Thoracic aorta (tissue), 2 donors: ENCODE measurements around the gene MED12L. TPM values are rescaled to one million over a fixed set of nuclear protein-coding genes. Genes with fewer than 3 reads are reported as not detected.

Source experiments
- ATAC-seq: fragments of 150-250 bp; one replicate; pipeline ENCODE4 v1.8.0; 2017; ENCODE audit warnings: low read depth; ENCODE audit not compliant: insufficient number of reproducible peaks, low FRiP score
- DNase-seq: peaks from one replicate; pipeline ENCODE4 v3.0.0-alpha.2; 2020; ENCODE audit warnings: low spot score
- H3K27ac ChIP-seq, 2 donors: fragments of 200-600 bp; sonication (generic); 1 replicate in 1 of 2; 2 replicates in 1 of 2; pipeline ENCODE4 v1.5.1; 2016; ENCODE audit warnings: mild to moderate bottlenecking in 2 of 2, moderate library complexity in 2 of 2
- H3K27me3 ChIP-seq: fragments of 200-600 bp; sonication (generic); replicated peaks from 2 replicates; pipeline ENCODE4 v1.6.0; 2016; ENCODE audit warnings: mild to moderate bottlenecking; ENCODE audit not compliant: insufficient read depth
- H3K36me3 ChIP-seq: fragments of 200-600 bp; sonication (generic); one replicate; pipeline ENCODE4 v1.5.1; 2016
- H3K4me1 ChIP-seq, 2 donors: fragments of 200-600 bp; sonication (generic); 1 replicate in 1 of 2; 2 replicates in 1 of 2; pipeline versions ENCODE4 v1.5.1 to v1.6.0; 2016; ENCODE audit warnings: low read depth in 2 of 2, mild to moderate bottlenecking in 1 of 2; ENCODE audit not compliant: control insufficient read depth in 1 of 2
- H3K4me3 ChIP-seq: fragments of 200-600 bp; sonication (generic); 2 replicates; pipeline ENCODE4 v1.5.1; 2016; ENCODE audit warnings: mild to moderate bottlenecking
- H3K9me3 ChIP-seq: fragments of 200-600 bp; sonication (generic); 2 replicates; pipeline ENCODE4 v1.5.1; 2016
- CTCF ChIP-seq: fragments of 200-600 bp; sonication (generic); IDR thresholded peaks from one replicate; pipeline ENCODE4 v1.5.1; 2019; ENCODE audit warnings: antibody characterized with exemption
- total RNA-seq, 2 donors: library from RNA; depleted of rRNA; stranded (reverse); fragments of >200 nt; gene quantifications; one replicate each; pipeline versions ENCODE4 v1.1.0 to v1.2.3, GENCODE V29; 2016

The MED12L gene
- total RNA-seq, 2 donors from 2014 or later: 0.27 to 2.0 TPM

DNA sequence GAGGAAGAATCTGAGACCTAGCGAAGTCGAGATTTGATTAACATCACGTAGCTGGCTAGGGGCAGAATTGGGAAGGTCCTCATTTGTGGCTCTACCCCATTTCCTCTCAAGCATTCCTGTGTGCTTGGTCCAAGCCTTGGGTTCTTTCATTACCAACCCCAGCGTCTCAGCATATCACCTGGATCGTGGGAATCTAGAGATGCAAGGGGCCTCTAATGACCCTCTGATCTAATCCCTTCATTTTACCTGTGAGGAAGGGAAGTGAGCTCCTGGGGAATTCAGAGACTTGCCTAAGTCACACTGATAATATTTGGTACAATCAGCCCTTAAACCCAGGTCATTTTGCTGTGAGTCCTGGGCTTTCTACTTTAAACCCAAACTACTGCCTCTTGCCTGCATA lies 229.1 kb downstream of the MED12L start:
- H3K4me3 ChIP-seq: no peak overlapping the region
- no peaks in the 10 kb centered on the region for H3K27me3 ChIP-seq
- no peaks in the 10 kb centered on the region for H3K9me3 ChIP-seq
- DNase-seq (no peak), ATAC-seq (no peak)
- H3K36me3 ChIP-seq: no peaks in the 10 kb centered on the region
- H3K27ac ChIP-seq: no peak overlapping the region
- no peak for TF ChIP-seq CTCF
- no peaks in the 10 kb centered on the region for H3K4me1 ChIP-seq

- ATAC-seq (no peak), DNase-seq (no peak)
- no peak for TF ChIP-seq CTCF
- no peak overlapping the region for H3K27ac ChIP-seq
- H3K9me3 ChIP-seq: no peaks in the 10 kb centered on the region
- no peaks in the 10 kb centered on the region for H3K4me1 ChIP-seq
- no peak overlapping the region for H3K4me3 ChIP-seq
- H3K36me3 ChIP-seq: no peaks in the 10 kb centered on the region
- no peaks in the 10 kb centered on the region for H3K27me3 ChIP-seq
Observed at GRCh38 chr3:151315136-151315535, 229.7 kb downstream of the MED12L start.

DNA sequence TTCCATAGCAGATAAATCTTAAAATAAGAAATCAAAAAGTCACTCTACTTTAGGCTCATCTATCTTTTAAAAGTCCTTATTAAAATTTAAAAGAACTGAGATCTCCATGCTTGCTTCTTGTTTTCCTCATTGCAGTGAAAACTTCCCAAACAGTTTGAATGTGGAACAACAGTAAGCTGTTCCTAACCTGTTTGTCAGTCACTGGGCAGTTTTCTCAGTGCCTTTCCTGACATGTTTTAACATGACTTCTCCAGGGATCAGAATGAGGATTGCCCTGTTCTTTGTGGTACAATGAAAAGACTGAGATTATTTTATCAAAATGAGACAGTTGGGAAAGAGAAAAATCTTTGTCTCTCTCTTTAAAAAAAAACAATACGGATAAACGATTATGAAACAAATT lies 230.4 kb downstream of the MED12L start:
- Histone ChIP-seq H3K4me3 (no peak overlapping the region), H3K4me1 (no peaks in the 10 kb centered on the region), H3K27me3 (no peaks in the 10 kb centered on the region), H3K36me3 (no peaks in the 10 kb centered on the region), H3K27ac (no peak overlapping the region), H3K9me3 (no peaks in the 10 kb centered on the region)
- ATAC-seq: no peak
- no peak for DNase-seq
- no peak for TF ChIP-seq CTCF

GRCh38 chr3:151316267-151316991 lies 231.0 kb downstream of the MED12L start, which contains the start of gene GPR87:
Gene GPR87, minus strand, starts transcription at chr3:151316820. Its CDS starts 16,720 bp downstream, at chr3:151300100.
- ATAC-seq (no peak), DNase-seq (no peak)
- H3K27me3 ChIP-seq: no peaks in the 10 kb centered on the region
- H3K36me3 ChIP-seq: no peaks in the 10 kb centered on the region
- H3K9me3 ChIP-seq: no peaks in the 10 kb centered on the region
- no peak within 1 kb of the TSS for H3K4me3 ChIP-seq
- H3K4me1 ChIP-seq: no peaks in the 10 kb centered on the region
- TF ChIP-seq CTCF: no peak
- H3K27ac ChIP-seq: no peak within 1 kb of the TSS

GRCh38 chr3:151318313-151318712 lies 232.8 kb downstream of the MED12L start:
- TF ChIP-seq CTCF: no peak
- Histone ChIP-seq H3K9me3 (no peaks in the 10 kb centered on the region), H3K4me3 (no peak overlapping the region), H3K27me3 (no peaks in the 10 kb centered on the region), H3K4me1 (no peaks in the 10 kb centered on the region), H3K27ac (no peak overlapping the region), H3K36me3 (no peaks in the 10 kb centered on the region)
- no peak for DNase-seq
- no peak for ATAC-seq
